ENCODE data around the gene SPATA9.
"Not testable (repeated sequence)": the region's sequence is repeated elsewhere in the genome, so short reads cannot be mapped to it uniquely, and the experiment has no call there.

Gene SPATA9

GRCh38 chr5:95647886-95648860 lies 34.6 kb downstream of the SPATA9 start:
- no peak for DNase-seq (ENCODE audit: low read depth, low spot score)
- in situ Hi-C loops (cut with HindIII; ENCODE audit: low sequenced_read_pairs) = no loop called here
- TF ChIP-seq, protein P1, sequence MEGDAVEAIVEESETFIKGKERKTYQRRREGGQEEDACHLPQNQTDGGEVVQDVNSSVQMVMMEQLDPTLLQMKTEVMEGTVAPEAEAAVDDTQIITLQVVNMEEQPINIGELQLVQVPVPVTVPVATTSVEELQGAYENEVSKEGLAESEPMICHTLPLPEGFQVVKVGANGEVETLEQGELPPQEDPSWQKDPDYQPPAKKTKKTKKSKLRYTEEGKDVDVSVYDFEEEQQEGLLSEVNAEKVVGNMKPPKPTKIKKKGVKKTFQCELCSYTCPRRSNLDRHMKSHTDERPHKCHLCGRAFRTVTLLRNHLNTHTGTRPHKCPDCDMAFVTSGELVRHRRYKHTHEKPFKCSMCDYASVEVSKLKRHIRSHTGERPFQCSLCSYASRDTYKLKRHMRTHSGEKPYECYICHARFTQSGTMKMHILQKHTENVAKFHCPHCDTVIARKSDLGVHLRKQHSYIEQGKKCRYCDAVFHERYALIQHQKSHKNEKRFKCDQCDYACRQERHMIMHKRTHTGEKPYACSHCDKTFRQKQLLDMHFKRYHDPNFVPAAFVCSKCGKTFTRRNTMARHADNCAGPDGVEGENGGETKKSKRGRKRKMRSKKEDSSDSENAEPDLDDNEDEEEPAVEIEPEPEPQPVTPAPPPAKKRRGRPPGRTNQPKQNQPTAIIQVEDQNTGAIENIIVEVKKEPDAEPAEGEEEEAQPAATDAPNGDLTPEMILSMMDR (IDR thresholded peaks at IDR 0.05; ENCODE audit: low read depth, low read length) = no peak
- H3K4me3 ChIP-seq (ENCODE audit: low read depth, low read length) = no peak overlapping the region

DNA sequence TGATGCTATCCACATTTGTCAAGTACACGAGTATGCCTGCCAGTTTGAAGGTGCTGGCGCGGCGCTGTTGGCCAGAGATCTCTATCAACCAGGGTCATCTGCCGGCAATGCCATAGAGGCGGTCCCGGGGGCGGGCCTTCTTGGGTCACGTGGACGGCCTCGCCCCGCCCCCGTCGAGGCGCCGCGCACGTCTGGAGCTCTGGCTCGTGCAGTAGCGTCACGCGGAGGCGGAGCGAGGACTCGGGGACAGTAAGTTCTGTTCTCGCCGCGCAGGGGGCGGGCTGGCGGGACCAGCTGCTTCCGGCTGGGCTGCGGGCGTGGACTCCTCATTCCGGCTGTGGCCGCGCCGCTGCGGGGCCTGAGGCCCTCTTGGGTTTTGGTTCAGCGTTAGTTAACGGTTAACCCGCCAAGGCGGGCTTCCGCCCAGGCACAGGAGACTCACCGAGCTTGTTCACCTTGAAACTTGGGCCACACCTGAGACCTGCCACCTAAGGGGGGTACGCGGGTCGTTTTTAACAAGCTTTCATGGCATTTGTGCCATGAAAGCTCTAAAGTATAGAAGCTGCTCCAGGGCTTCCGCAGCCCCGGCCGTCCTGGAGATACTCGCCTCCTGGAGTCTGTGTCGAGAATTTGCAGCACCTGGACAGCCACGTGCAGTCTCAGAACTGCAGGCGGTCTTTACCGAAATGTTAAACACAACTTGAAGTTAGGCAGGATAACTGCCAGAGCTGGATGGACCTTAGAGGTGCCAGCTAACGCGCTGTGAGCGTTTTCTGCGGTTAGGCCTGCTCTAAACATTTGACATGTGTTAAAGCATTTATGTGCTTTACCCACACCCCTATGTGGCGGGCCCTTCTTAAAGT lies 36.0 kb downstream of the SPATA9 start, which contains the start of gene RFESD:
Gene RFESD (plus strand): TSS at position 209 of the 863 bp plus-strand sequence. CDS start 5,495 bp downstream, outside the sequence.
- peak; percentile 96 for DNase-seq (ENCODE audit: low read depth, low spot score)
- H3K4me3 ChIP-seq (ENCODE audit: low read depth, low read length) = peak within 1 kb of the TSS; percentile 55
- in situ Hi-C loops (cut with HindIII; ENCODE audit: low sequenced_read_pairs) = no loop called here
- TF ChIP-seq, protein P1 (IDR thresholded peaks at IDR 0.05; ENCODE audit: low read depth, low read length) = peak; percentile 1

DNA sequence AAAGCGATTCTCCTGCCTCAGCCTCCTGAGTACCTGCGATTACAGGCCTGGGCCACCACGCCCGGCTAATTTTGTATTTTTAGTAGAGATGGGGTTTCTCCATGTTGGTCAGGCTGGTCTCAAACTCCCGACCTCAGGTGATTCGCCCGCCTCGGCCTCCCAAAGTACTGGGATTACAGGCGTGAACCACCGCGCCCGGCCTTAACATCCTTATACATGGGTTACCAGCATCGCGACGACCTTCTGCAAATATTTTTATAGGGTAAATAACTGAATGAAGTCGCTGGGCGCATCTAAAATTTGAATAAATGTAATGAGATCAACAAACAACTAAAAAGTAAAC lies 36.6 kb downstream of the SPATA9 start:
- H3K4me3 ChIP-seq (ENCODE audit: low read depth, low read length) = peak overlapping the region; percentile 55
- DNase-seq (ENCODE audit: low read depth, low spot score); in situ Hi-C loops (cut with HindIII; ENCODE audit: low sequenced_read_pairs): not testable (repeated sequence)

- TF ChIP-seq, protein P1 (IDR thresholded peaks at IDR 0.05; ENCODE audit: low read depth, low read length) = peak; percentile 77
- DNase-seq (ENCODE audit: low read depth, low spot score) = peak; percentile 73
- in situ Hi-C loops (cut with HindIII; ENCODE audit: low sequenced_read_pairs) = no loop called here
- H3K4me3 ChIP-seq (ENCODE audit: low read depth, low read length) = no peak overlapping the region
Measured at GRCh38 chr5:95644351-95645042, 38.3 kb downstream of the SPATA9 start.

DNA sequence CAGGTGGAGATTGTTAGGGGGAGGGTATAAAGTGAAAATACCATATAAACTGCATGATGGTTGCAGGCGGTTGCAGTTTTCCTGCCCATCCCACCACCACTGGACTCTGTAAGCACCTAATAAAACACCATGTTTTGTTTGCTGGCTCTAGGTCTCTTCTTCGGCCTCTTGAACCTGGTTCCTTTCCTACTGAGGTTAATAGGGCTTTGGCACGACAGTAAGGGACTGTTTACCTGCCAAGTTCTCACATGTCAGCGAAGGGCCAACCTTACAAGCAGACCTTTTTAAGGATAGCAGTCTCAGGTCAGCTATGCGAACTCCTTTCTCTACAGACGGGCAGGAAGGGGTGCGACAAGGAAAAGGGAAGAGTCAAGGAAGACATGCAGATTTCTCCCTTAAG lies 39.6 kb downstream of the SPATA9 start:
- in situ Hi-C loops (cut with HindIII; ENCODE audit: low sequenced_read_pairs) = no loop called here
- TF ChIP-seq, protein P1 (IDR thresholded peaks at IDR 0.05; ENCODE audit: low read depth, low read length) = no peak
- DNase-seq (ENCODE audit: low read depth, low spot score) = no peak
- no peak overlapping the region for H3K4me3 ChIP-seq (ENCODE audit: low read depth, low read length)

DNA sequence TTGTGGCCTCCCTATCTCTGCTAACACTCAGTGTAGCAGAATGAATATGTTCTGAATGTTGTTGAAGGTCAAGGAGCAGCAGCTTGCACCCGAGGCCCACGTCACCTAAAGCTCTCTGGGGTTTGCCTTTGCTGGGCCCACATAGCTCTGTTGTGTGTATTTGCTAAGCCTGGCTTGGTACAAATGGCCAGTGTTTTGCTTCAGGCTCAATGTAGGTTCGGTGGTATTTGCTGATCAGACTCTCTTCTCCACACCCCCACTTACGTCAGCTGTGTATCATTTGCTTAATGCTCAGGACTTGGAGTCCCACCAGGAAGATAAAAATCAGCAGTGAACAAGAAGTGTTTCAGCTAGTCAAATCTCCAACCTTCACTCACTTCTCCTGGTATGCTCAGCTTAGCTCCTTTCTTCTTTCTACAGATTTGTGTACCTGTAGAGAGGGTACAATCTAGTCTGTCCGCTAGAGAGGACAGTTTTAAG lies 41.0 kb downstream of the SPATA9 start:
- no peak overlapping the region for H3K4me3 ChIP-seq (ENCODE audit: low read depth, low read length)
- TF ChIP-seq, protein P1 (IDR thresholded peaks at IDR 0.05; ENCODE audit: low read depth, low read length) = no peak
- no peak for DNase-seq (ENCODE audit: low read depth, low spot score)
- in situ Hi-C loops (cut with HindIII; ENCODE audit: low sequenced_read_pairs) = no loop called here
